Measurements from ENCODE around the gene WWC2. TPM values are rescaled to one million over a fixed set of nuclear protein-coding genes. Genes with fewer than 3 reads are reported as not detected.
"Not testable (repeated sequence)": the region's sequence is repeated elsewhere in the genome, so short reads cannot be mapped to it uniquely, and the experiment has no call there.

WWC2 gene
- total RNA-seq, 1 donor from 2014 or later: 109 TPM

DNA sequence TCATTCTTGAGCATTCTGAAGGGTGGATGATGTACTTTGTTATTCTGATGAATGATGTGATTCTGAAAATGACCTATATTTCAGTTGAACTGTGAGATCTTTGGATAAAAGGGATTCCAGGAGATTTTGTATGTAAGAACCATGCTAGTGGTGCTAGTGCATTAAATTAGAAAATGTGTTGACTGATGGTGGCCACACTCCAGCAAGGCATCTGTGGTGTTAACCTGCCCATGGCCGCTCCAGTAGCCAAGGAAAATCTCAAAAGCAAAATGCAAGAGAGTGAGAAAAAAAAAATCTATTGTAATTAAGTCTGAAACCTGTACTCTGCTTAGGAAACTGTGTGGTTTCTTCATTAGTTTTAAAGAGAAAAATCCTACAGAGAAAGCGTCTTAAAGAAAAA is 93.5 kb downstream of the WWC2 start:
- Histone ChIP-seq H3K9me3 (no peaks in the 10 kb centered on the region), H3K4me1 (peaks cover 8% of the 10 kb centered on the region), H3K4me3 (no peak overlapping the region), H3K36me3 (no peaks in the 10 kb centered on the region), H3K27ac (no peak overlapping the region), H3K27me3 (ENCODE audit: low read depth) (no peaks in the 10 kb centered on the region)
- TF ChIP-seq, protein P1, sequence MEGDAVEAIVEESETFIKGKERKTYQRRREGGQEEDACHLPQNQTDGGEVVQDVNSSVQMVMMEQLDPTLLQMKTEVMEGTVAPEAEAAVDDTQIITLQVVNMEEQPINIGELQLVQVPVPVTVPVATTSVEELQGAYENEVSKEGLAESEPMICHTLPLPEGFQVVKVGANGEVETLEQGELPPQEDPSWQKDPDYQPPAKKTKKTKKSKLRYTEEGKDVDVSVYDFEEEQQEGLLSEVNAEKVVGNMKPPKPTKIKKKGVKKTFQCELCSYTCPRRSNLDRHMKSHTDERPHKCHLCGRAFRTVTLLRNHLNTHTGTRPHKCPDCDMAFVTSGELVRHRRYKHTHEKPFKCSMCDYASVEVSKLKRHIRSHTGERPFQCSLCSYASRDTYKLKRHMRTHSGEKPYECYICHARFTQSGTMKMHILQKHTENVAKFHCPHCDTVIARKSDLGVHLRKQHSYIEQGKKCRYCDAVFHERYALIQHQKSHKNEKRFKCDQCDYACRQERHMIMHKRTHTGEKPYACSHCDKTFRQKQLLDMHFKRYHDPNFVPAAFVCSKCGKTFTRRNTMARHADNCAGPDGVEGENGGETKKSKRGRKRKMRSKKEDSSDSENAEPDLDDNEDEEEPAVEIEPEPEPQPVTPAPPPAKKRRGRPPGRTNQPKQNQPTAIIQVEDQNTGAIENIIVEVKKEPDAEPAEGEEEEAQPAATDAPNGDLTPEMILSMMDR (IDR thresholded peaks at IDR 0.05): no peak
- ATAC-seq (no peak), DNase-seq (no peak)
- intact Hi-C loops (cut with DNase I): no loop called here

DNA sequence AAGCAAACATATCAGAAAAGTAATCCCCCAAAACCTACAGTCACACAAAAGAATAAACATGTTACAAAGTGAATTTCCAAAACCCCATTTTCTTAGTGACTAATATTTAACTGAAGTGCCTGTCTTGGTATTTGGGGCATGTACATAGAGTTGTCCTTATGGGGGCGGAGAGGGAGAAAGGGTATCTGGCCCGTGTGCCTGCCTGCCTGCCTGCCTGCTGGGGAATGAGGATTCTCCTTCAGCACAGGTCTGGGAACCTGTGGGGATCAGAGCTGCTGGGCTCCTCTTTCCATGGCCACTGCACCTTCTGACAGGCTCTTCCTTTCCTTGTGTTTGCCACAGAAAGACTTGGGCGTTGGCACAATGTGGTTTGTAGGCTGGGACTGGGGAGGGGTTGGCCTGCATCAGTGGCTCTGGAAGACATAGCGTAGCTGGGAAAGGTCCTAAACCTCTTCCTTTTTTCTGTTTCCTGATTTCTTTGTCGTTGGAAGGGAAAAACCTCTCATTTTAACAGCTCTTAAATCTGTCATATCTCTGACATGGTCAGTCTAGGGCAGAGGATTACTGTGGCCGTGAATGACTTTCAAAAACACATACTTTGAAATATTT is 94.8 kb downstream of the WWC2 start:
- H3K27me3 ChIP-seq (ENCODE audit: low read depth); H3K36me3 ChIP-seq; H3K4me3 ChIP-seq; H3K4me1 ChIP-seq; H3K9me3 ChIP-seq; H3K27ac ChIP-seq; DNase-seq; intact Hi-C loops (cut with DNase I): not testable (repeated sequence)
- peak; percentile 67 to 84 for ATAC-seq

DNA sequence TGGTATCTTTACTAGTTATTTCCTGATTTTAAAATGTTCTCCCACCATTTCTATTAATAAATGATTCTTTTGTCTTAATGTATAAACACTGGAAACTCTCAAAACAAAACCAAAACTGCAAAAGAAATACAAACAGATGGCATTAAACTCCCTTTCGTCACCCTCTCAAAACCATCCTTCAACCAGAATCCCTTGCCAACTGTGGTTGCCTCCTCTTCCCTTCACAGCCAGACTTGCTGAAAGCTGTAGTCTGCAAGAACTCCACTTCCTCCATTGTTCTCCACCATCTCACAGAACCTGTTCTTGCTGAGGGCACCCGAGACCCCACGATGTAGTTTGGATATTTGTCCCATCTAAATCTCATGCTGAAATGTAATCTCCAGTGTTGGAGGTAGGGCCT is 96.5 kb downstream of the WWC2 start:
- Histone ChIP-seq H3K4me3 (no peak overlapping the region), H3K4me1 (peaks cover 8% of the 10 kb centered on the region), H3K27ac (no peak overlapping the region), H3K9me3 (no peaks in the 10 kb centered on the region), H3K36me3 (no peaks in the 10 kb centered on the region), H3K27me3 (ENCODE audit: low read depth) (no peaks in the 10 kb centered on the region)
- DNase-seq (no peak), ATAC-seq (no peak)
- intact Hi-C loops (cut with DNase I): no loop called here
- TF ChIP-seq, protein P1 (IDR thresholded peaks at IDR 0.05): no peak

DNA sequence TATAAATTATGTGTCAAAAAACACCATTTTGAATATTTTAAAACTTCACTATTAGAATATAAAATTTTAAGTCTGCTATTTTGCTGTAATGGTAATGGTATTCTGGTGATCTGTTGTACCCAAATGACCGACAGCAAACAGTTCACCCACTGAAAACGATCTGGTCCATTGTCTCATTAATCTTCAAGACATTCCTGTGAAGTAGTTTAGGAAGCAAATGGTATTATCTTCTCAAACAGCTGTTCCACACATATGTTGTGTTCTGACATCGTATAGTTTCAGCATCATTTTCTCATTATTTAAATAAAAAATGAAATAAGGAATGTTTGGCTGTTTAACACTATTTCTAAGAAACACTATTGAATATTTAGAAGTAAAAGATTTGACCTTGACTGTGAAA is 98.1 kb downstream of the WWC2 start:
- Histone ChIP-seq H3K4me3 (no peak overlapping the region), H3K27ac (no peak overlapping the region), H3K27me3 (ENCODE audit: low read depth) (no peaks in the 10 kb centered on the region), H3K9me3 (no peaks in the 10 kb centered on the region), H3K36me3 (no peaks in the 10 kb centered on the region), H3K4me1 (no peaks in the 10 kb centered on the region)
- TF ChIP-seq, protein P1 (IDR thresholded peaks at IDR 0.05): no peak
- ATAC-seq (no peak), DNase-seq (no peak)
- intact Hi-C loops (cut with DNase I): no loop called here

DNA sequence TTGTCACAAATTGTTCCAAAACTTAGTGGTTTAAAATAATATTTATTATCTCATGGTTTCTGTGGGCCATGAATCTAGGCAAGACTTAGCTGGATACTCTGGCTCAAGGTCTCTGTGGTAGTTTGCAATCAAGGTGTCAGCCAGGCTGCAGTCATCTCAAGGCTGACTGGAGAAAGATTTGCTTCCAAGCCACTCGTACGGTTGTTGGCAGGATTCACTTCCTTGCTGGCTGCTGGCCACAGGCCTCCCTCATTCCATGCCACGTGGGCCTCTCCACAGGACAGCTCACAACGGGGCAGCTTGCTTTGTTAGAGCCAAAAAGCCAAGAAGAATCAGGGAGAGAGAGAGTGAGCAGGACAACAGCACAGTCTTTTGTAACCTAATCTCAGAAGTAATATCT is 101.4 kb downstream of the WWC2 start:
- intact Hi-C loops (cut with DNase I): no loop called here
- Histone ChIP-seq H3K4me1 (no peaks in the 10 kb centered on the region), H3K4me3 (no peak overlapping the region), H3K9me3 (no peaks in the 10 kb centered on the region), H3K36me3 (no peaks in the 10 kb centered on the region), H3K27ac (no peak overlapping the region), H3K27me3 (ENCODE audit: low read depth) (no peaks in the 10 kb centered on the region)
- ATAC-seq: peak; percentile 87 to 90
- peak; percentile 83 for DNase-seq
- TF ChIP-seq, protein P1 (IDR thresholded peaks at IDR 0.05): no peak

DNA sequence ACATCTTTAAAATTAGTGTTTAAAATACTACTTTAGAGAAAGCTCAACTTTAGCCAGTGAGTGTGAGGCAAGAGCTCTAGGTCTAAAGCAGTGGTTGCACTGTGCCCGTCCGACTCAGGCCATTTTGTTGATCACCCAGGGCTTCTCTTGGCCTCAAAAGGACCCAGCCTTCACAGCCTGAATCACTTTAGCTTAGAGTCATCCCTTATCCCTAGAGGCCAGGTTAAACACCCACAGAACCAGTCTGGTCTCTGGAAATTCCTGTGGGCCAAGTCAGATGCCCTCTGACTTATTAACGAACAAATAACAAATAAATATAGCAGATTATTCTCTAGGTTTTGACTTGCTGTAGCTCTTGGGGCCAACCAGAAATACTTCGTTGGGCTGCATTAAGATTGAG is 102.3 kb downstream of the WWC2 start:
- no peaks in the 10 kb centered on the region for H3K4me1 ChIP-seq
- no peaks in the 10 kb centered on the region for H3K9me3 ChIP-seq
- no peak for DNase-seq
- H3K4me3 ChIP-seq: no peak overlapping the region
- no peak for ATAC-seq
- intact Hi-C loops (cut with DNase I): no loop called here
- no peaks in the 10 kb centered on the region for H3K36me3 ChIP-seq
- no peak overlapping the region for H3K27ac ChIP-seq
- TF ChIP-seq, protein P1 (IDR thresholded peaks at IDR 0.05): no peak
- H3K27me3 ChIP-seq (ENCODE audit: low read depth): no peaks in the 10 kb centered on the region

Measured in lower lobe of right lung (tissue), 2 donors.